Coronary artery (tissue), 2 donors: Measurements from ENCODE around the gene JCHAIN.
"Not testable (repeated sequence)": the region's sequence is repeated elsewhere in the genome, so short reads cannot be mapped to it uniquely, and the experiment has no call there.

Source experiments
- DNase-seq: peaks from one replicate; pipeline ENCODE4 v3.0.0-alpha.2; 2017; ENCODE audit warnings: low spot score
- H3K27ac ChIP-seq, 2 donors: fragments of 200-600 bp; sonication (generic); one replicate each; pipeline ENCODE4 v1.5.1; 2016 to 2019
- H3K4me3 ChIP-seq: fragments of 200-600 bp; sonication (generic); 2 replicates; pipeline ENCODE4 v1.5.1; 2016; ENCODE audit warnings: mild to moderate bottlenecking, moderate library complexity
- CTCF ChIP-seq: fragments of 200-600 bp; sonication (generic); IDR thresholded peaks from one replicate; pipeline ENCODE4 v1.5.1; 2019; ENCODE audit warnings: antibody characterized with exemption

Gene JCHAIN

GRCh38 chr4:70676554-70677090 is 10.3 kb upstream of the JCHAIN start:
- H3K4me3 ChIP-seq = no peak overlapping the region
- no peak overlapping the region for H3K27ac ChIP-seq
- no peak for DNase-seq
- TF ChIP-seq CTCF = no peak

- no peak for TF ChIP-seq CTCF
- Histone ChIP-seq H3K27ac (no peak overlapping the region), H3K4me3 (no peak overlapping the region)
- DNase-seq = no peak
Measured at GRCh38 chr4:70674731-70675130, 8.4 kb upstream of the JCHAIN start.

- no peak for DNase-seq
- no peak for TF ChIP-seq CTCF
- H3K4me3 ChIP-seq = no peak overlapping the region
- H3K27ac ChIP-seq = no peak overlapping the region
Measured at GRCh38 chr4:70674191-70674590, 7.9 kb upstream of the JCHAIN start.

- H3K4me3 ChIP-seq = no peak overlapping the region
- TF ChIP-seq CTCF = no peak
- no peak overlapping the region for H3K27ac ChIP-seq
- DNase-seq = no peak
Measured at GRCh38 chr4:70671091-70671490, 4.8 kb upstream of the JCHAIN start.

- DNase-seq = no peak
- Histone ChIP-seq H3K27ac (no peak overlapping the region), H3K4me3 (no peak overlapping the region)
- no peak for TF ChIP-seq CTCF
Measured at GRCh38 chr4:70670332-70671014, 4.2 kb upstream of the JCHAIN start.

- Histone ChIP-seq H3K27ac (no peak overlapping the region), H3K4me3 (no peak overlapping the region)
- DNase-seq = no peak
- no peak for TF ChIP-seq CTCF
Measured at GRCh38 chr4:70667740-70668535, 1.6 kb upstream of the JCHAIN start.

GRCh38 chr4:70661309-70661922 is 4.9 kb downstream of the JCHAIN start:
- not testable (repeated sequence) for H3K4me3 ChIP-seq, H3K27ac ChIP-seq, DNase-seq
